Fibroblast of peridontal ligament (primary cell): Measurements from ENCODE around the gene ACACA.

Source experiments
- DNase-seq: peaks from one replicate; pipeline ENCODE4 v3.0.0-alpha.2; 2010; ENCODE audit errors: extremely low read depth

Gene ACACA

DNA sequence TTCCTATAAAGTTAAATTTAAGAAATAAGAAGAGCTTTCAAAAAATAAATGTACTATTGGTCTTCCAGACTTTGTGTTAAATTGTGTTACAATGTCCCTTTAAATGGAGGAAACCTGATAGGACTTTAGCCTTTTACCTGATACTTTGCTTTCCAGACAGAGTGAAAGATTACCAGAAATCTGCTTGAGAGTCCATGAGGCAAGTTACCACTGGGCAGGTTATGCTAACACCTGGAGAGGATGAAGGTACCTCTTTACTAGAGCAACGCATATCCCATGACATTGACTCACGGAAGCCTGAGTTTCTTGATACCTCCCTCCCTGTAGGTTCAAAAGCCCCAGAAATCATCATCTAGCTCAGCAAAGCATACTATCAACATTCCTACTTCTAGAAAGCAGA, 174.7 kb downstream of the ACACA start:
- no peak for DNase-seq

DNA sequence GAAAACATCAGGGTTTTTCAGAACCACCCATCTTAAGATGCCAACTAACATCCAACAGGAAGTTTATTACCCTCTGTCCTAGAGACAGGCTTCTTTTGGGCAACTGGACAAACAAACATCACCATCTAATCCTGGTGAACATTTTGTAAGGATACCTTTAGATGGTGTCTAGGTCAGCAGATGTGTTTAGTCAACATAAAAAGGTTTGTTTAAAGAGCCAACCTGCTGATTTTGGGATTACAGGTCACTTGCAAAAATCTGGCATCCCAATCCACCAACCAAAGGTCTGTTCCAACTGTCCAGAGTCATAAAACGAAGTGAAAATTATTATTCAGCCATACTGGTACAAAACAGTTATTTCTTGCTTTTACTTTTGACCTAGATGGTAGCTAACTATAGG, 176.0 kb downstream of the ACACA start:
- no peak for DNase-seq

DNA sequence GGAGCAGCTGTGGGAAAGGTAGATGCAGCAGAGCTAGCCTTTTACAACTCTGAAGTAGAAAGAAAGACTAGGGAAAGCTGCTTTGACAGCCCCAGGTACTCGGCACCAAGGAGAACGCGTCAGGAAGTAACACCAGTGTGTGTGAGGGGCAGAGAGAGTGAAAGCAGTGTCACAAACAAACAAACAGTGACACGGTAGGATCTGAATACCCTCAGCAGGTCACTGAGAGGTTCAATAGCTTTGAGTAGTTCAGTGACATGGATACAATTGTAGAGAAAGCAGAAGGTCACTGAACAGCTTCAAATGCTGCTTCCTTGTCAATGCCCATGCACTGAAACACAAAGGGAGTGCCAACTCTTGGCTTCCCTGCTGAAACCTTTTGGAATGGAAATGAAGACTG, 181.2 kb downstream of the ACACA start:
- no peak for DNase-seq

DNA sequence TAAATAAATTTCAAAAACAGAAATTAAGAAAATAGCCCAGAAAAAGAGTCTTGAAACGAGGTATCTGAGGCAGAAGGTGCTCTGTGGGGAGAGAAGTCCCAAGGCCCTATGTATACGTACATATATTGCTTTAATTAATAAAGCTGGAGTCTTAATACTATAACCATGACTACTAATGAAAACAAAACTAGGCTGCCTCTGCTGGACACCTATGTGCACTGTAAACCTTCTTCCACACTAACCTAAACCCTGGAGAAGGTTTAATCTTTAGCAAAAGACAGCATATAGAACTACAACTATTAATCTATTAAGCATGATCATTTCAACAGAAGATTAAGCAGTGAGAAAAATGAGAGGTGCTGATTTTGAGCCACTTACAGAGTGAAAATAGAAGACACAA, 184.8 kb downstream of the ACACA start:
- no peak for DNase-seq

DNA sequence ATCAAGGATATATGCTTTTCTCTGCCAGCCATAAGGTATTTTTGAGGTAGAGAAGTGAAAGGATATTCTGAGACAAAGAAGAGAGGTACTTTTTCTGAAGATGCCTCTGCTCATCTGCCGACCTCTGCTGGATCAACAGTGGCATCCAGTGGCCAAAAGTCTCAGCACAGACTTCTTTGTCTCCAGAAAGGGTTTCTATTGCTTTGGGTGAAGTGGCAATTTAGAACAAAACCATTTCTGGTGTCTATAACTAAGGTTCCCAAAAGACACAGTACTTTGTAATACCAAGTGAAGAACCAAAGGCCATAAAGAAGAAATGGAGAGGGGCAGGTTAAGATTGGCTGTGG, 186.1 kb downstream of the ACACA start:
- DNase-seq = peak; percentile 41

DNA sequence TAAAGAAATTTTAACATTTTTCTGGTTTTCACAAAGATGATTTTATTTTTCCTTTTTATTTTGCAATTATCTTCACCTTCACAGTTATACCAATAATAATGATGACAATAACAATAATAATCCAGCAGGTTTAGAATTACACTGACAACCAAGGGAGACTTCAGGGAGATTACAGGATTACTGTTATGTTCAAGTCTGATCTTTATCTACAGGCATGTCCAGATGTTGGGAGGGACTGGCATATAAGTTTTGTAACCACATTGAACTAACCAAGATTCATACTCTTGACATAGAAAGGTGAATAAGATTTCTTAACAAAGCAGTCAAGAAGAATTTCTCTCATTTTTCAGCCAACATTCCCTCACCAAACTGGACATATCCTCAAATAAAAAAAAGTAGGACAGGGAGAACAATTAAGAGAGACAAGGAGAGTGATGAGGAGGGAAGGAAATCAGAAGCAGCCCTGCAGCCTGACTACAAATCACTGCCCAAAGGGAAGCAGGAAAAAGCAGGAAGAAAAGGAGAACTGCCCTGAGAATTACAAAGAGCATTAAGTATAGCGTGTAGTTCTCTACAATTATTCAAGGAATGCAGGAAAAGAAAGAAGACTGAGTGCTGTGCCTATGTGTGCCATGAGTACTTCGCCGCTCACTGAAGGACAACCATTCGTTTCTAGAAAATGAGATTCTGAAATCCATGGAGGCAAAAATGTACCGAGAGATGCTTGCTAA, 186.6 kb downstream of the ACACA start:
- no peak for DNase-seq

DNA sequence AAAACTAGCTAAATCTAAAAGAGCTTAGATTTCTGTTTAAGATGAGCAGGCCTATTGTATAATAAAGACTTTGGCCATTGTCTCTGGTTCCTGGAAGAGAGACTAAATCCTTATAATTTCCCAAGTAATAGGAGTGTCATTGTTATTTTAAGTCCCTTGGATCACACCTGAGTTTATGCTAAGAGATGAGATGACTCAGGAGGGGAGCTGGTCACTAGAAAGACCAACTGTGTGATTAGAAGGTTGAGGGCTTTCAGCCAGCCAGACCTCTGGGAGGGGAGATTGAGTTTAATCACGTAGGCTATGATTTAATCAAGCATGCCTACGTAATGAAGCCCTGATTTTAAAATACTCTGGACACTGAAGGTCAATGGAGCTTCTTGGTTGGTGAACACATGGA, 187.8 kb downstream of the ACACA start:
- no peak for DNase-seq

DNA sequence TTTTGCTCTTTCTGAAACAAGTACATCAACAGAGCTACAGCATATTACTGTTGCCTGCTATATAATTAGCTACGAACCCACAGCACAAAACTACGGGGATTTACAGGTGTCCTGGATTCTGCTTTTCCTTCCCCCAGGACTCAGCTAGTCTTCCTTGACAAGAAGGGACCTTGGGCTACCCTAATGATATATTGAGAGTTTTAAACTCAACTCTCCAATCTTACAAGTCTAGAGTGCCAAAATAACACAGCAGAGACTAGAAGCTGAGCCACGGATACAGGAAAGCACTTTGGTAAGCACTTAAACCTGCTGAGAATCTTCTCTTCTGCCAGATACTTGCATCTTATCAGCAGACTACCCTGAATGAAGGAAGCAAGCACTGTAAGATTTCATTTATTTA, 192.2 kb downstream of the ACACA start:
- no peak for DNase-seq

DNA sequence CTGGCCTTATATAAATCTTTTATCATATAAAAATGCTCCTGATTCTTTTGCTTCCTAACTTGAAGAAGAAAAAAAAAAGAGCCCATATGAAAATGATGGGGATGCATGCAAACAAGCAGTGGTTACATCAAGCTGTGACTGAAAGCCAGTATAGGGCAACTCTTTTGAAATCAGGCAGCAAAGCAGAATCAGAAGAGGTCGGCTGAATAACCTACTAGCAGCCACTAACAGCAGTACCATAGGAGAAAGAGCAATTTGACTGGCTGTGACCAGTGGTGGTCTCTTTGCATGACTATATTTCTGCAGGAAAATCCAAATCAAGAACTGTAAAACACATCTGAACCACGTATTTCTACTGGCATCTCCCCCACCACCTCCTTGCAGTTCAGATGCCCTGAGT, 192.7 kb downstream of the ACACA start:
- DNase-seq = no peak

DNA sequence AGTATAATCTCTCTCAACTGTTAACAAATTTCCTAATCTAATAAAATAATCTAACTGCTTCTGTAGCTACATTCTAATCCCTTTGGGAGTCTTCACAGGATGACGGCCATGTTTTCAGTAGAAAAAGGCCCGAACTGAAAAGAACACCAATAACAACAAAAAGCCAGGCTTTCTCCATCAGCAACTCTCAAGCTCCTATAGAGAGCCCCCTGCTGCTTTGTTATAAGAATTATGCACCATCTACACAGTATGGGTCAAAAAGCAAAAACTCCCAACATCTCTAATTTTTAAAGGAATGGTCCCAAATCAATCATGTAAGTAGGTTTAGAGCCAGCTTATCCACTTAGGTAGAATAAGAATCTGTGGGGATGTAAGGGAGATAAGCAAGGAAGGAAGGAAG, 194.5 kb downstream of the ACACA start:
- DNase-seq = peak; percentile 30

DNA sequence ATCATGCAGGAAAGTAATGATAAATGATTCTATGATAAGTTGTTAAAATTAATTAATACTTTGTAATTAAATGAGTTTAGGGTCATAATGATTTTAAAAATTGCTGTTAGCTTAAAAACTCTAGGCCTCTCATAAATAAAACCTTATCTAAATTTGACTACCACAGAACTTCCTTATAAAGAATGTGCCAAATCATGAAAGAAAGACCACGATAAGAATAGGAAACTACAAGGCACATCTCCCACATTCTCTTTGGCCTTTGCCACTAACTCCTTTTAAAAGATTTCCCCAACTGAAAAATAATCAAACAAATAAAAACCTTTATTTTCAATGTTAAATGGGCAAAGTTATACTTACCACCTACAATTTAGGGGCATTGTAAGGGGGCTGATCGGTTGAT, 195.5 kb downstream of the ACACA start:
- DNase-seq = no peak

DNA sequence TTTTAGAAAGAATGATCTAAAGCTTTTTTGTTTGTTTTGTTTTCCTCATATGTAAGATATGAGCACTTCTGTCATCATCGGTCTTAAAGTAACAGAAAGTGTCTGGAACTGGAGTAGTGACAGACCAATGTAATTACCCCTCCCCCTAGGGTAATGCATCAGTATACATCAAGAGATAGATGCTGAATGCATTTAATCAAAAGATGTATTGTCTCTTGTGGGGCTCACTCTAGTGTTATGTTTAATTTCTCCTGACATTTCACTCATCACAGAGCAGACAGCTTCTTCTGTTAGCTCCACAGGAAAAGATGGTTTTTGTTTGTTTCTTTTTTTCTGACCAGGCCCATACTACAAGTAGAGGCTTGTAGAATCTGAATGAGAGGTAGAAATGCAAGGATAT, 199.5 kb downstream of the ACACA start:
- no peak for DNase-seq

DNA sequence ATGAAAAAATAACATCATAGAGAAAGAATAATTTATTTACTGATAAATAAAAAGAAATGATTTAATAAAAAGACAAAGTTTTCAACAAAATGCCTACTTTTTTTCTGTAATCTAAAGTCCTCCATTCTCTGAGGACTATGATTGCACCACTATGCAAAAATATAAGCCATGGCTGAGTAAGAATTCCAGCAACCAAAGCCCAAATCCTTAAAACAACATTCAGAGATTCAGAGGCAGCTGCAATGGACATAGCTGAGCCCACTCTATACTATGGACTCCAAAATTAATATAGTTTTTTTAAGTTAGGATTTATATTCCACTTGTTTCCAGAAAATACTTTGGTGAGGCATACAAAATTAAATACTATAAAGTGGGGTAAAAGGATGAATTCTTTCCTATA, 200.3 kb downstream of the ACACA start:
- no peak for DNase-seq

DNA sequence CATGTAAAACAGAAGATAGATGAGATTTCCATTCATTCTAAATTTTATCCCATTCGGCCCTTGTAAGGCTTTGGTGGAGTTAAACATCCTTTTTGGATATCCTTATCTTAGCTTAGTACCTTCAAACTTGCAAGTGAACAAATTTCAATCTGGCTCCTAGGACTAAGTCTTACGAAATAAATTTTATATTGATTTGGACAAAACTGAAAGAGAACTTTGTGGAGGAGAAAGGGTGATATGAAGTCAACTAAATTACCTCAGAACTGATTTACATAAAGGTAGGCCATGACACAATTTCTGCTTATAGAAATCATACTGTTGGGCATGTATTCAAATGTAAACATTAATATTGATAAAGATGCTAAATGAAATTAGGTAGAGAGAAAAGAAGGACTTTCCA, 206.1 kb downstream of the ACACA start:
- DNase-seq = no peak

DNA sequence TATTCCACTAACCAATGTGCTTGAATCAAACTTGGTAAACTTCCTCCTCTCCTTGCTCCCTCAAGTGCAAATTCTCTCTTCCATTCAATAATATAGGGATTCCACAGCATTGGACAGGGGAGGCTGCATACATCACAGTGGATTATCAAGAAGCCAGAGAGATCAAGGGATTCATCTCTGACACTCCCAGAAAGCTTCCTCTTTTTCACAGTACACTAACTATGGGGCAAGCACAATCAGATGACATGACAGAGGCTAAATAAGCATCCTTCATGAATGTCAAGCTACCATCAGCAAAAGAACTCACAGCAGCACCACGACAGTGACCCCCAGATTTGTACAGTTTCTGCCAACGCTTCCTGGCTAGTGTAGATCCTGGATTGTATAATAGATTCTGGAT, 209.3 kb downstream of the ACACA start:
- DNase-seq = no peak

DNA sequence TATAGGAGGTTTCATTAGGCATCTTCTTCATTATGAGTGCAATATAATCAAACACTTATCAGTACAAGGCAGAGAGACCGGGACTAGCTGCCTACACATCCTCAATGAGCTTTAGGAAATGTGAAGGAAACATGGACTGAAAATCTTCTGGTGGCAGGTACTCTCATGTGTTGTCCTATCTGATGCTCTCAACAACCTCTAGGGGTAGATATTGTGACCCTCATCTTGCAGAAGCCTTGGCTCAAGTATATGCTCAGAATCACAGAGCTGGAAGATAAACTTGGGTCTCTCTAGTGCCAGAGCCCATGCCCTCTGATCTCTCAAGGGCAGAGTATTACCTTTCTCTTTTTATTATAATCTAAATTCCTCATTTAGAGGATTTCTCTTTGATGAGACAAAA, 212.4 kb downstream of the ACACA start:
- DNase-seq = no peak

DNA sequence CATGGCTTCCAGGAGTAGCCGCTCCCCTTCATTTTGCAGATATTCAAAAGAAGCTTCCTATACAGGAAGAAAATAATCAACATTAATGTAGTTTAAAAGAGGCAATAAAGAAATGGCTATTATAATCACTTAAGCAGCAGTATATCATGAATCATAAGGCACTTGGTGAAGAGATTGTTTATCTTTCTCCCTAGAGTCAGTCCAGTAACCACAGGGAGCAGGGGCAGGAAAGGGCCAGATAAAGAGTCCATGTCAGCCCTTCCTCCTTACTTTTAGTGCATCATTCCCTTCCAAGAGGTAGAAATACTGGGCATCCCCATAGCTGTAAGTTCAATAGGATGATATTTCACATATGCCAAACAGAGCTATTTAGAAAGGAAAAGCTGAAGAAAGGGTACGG, 215.4 kb downstream of the ACACA start:
- peak; percentile 40 for DNase-seq

DNA sequence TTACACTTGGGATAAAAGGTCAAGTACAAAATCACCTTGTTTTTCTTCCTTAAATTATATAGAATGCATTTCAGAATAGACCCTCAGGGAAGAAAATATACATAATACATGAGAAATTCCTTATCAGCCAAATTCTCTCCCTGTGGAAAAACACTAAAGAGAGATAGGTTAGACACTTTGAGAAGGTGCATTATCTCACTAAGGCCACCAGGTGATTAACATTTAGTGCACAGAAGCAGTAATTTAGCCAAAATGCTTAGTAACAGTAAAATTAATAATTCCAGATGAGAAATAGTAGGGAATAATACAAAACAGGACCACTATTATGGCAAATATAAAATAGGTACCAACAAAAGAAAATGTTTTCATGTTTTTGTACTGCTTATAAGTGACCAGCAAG, 216.1 kb downstream of the ACACA start:
- no peak for DNase-seq

DNA sequence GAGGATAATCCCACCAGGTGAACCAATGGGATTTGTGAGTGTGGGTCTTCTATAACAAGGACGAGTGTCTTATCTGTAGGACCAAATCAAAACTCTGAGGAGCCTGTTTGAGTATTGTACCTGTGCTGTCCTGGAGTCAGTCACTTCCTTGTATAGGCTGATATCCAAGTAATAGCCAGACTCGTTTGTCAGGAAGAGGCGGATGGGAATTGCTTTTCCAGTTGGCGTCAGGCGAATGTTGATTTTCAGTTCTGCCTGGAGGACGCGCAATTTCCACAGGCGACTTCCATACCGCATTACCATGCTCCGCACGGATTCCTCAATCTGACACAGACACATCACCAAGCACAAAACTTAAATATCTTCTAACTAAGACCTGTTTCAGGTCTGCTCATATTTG, 218.5 kb downstream of the ACACA start:
- no peak for DNase-seq

DNA sequence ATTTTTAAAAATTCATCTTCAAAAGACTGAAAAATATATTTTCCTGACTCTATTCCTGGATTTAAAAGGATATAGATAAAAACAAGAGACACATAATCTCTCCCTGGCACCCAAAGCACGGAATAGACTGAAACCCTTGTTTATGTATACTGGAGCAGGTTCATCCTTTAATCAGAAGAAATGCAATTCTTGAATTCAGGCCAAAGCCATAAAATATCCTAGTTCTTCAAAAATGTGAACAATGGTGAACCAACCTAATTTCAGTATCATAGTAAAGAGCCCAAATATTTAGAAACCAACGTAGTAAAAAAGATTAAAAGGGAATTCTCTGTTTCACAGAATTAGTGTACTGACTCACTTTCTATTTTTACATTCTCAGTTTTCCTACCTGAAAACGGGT, 219.4 kb downstream of the ACACA start:
- DNase-seq = peak; percentile 84

DNA sequence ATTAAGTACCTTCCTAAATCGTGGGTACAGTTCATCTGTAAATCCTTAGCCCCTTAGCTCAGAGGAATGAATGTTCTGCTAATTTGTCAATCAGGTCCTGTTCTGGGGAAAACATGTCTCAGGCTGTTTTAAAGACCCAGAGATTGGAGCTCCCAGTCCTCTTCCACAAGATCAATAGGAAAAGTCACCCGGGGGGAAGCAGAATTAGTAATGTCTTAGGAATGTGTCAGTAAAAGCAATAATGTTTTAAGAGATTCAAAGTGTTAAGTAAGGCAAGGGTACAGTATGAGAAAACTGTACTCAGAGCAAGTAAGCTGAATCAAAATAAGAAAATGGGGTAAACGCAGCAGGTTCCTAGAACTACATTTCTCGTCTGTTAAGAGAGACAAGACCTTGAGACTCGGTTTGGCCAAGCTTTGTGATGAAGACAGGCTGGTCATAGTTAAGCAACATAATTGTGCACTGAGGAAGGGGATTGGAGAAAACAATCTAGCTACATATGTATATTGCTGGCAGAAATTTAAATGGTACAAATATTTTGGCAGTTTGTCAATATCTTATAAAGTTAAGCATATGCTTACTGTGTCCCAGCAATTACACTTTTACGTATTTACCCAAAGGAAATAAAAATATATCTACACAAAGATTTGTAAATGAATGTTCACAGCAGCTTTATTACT, 223.7 kb downstream of the ACACA start:
- peak; percentile 12 for DNase-seq

DNA sequence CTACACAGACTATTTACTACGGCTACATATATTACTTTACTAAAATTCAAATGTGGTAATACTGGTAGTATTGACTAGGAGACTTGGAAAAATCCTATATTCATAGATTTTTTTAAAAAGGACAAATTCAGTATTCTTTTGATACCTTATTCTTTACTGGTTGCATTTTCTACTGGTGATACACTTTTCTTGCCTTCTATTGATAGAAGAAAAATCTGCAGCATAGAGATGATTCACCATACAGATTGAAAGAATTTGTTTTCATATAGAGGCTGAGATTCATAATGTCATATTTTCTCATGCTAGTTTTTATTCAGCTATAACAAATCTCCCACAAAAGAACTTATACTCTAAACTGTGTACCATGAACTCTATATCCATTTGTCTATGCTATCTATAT, 226.3 kb downstream of the ACACA start:
- peak; percentile 18 for DNase-seq

DNA sequence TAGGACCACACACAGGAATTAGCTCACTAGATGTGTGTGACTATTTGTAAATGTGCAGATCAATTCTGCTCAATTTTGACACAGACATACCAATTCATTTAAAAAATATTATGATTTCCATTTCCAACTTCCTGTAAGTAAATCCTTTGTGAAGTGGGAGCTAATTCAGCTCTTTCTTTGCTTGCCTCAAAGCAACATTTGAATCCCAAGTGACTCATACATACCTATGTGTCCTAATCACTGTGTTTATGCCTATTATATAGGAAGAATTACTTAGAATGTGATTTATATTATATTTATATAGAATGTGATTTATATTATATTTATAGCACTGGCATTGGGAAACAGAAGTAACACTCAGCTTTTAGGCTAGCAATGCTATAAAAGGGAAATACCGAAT, 226.7 kb downstream of the ACACA start:
- DNase-seq = peak; percentile 50
